H1 (cell line): ENCODE measurements around the gene PRKN. TPM values are rescaled to one million over a fixed set of nuclear protein-coding genes. Genes with fewer than 3 reads are reported as not detected.

Source experiments
- CBX5 ChIP-seq: fragments of 300-800, 300-1000 bp; sonication (generic); IDR thresholded peaks from 2 replicates; pipeline ENCODE4 v1.7.1; 2016; ENCODE audit warnings: antibody characterized with exemption, low read length, low read depth
- CHD1 ChIP-seq: IDR thresholded peaks from 2 replicates; pipeline ENCODE4 v1.6.1; 2012; ENCODE audit warnings: low read depth, low read length, improper control_type of control experiment
- EGR1 ChIP-seq: IDR thresholded peaks from 2 replicates; pipeline ENCODE4 v1.6.1; 2011; ENCODE audit warnings: low read depth, low read length, borderline replicate concordance
- JUND ChIP-seq: IDR thresholded peaks from 2 replicates; pipeline ENCODE4 v1.6.1; 2011; ENCODE audit warnings: mild to moderate bottlenecking, improper control_type of control experiment, low read length
- KDM5A ChIP-seq: fragments of 200-600 bp; IDR thresholded peaks from 2 replicates; pipeline ENCODE4 v1.7.1; 2012; ENCODE audit warnings: mild to moderate bottlenecking, low read length, inconsistent platforms, mixed read lengths
- MAFK ChIP-seq: IDR thresholded peaks from 2 replicates; pipeline ENCODE4 v1.6.1; 2012; ENCODE audit warnings: low read depth, mild to moderate bottlenecking, improper control_type of control experiment, low read length
- NRF1 ChIP-seq: IDR thresholded peaks from 2 replicates; pipeline ENCODE4 v1.6.1; 2011; ENCODE audit warnings: mild to moderate bottlenecking, low read depth, low read length, improper control_type of control experiment
- PHF8 ChIP-seq: fragments of 200-600 bp; sonication (generic); conservative IDR thresholded peaks from 2 replicates; pipeline ENCODE4 v1.7.1; 2012; ENCODE audit warnings: low read depth, mild to moderate bottlenecking, inconsistent platforms, low read length, moderate library complexity
- RFX5 ChIP-seq: IDR thresholded peaks from 2 replicates; pipeline ENCODE4 v1.6.1; 2011; ENCODE audit warnings: low read depth, low read length, improper control_type of control experiment, borderline replicate concordance
- SRF ChIP-seq: IDR thresholded peaks from 2 replicates; pipeline ENCODE4 v1.6.1; 2011; ENCODE audit warnings: mild to moderate bottlenecking, low read depth, low read length, moderate library complexity
- polyA plus RNA-seq, 7 experiments: library from polyadenylated mRNA; depleted of rRNA in 3 of 7; stranded (reverse) in 5 of 7; unstranded in 2 of 7; fragments of >200 nt in 5 of 7; fragments of 200-250 nt in 2 of 7; gene quantifications; 1 replicate in 5 of 7; 2 replicates in 1 of 7; 4 replicates in 1 of 7; pipeline versions ENCODE4 v1.2.1 to v1.2.3, GENCODE V29; 2011 to 2013; ENCODE audit warnings: missing spikeins in 2 of 7, mixed read lengths in 2 of 7
- total RNA-seq: library from RNA; stranded (reverse); fragmentation: NEBNext Ultra II Directional; extraction: Animal tissue kit (Norgen Biotek cat#: 25700); gene quantifications from 2 replicates; pipeline ENCODE4 v1.2.1, GENCODE V29; 2021
- TF ChIP-seq, protein P1 (sequence below): fragments of 300-600 bp; sonication (generic); IDR thresholded peaks from 2 replicates; pipeline ENCODE4 v1.7.1; 2012; ENCODE audit warnings: low read length, moderate library complexity, mild to moderate bottlenecking, inconsistent platforms; ENCODE audit not compliant: insufficient replicate concordance

Gene PRKN
- total and polyA plus RNA-seq, 2 of the 8 experiments (the other 6 are each of a cell fraction or from before 2014, with no cell fraction given), result 0.13 to 0.29 TPM

DNA sequence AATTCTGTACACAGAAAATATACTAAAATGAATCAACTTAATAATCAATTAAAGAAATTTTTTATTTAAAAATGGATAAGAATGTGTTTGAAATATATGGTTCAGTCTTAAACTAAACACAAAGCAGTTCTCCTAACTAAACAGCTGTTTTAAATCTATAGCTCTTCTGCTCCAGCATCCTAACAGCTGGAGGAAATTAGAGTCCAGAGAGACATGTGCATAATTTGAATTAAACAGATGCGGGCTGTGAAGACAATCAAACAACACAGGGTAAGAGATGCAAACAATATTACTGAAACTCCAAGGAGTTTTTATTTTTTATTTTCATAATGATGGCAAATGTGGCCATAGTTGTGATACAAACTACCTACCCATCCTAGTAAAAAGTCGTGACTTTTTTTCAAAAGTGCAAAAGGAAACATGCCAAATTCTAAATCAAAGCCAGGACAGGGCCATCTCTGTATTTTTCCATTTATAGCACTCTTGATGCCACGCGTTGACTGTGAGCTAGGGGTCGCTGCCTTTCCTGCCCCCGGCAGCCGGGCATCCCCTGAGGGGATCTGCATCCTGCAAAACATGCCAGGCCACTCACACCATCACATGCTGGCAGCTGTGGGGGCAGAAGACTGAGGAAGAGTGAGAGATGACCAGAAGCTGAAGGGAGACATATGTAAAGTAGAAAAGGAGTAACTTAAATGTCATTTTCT, 310.6 kb downstream of the PRKN start (continued):
- TF ChIP-seq, protein P1, sequence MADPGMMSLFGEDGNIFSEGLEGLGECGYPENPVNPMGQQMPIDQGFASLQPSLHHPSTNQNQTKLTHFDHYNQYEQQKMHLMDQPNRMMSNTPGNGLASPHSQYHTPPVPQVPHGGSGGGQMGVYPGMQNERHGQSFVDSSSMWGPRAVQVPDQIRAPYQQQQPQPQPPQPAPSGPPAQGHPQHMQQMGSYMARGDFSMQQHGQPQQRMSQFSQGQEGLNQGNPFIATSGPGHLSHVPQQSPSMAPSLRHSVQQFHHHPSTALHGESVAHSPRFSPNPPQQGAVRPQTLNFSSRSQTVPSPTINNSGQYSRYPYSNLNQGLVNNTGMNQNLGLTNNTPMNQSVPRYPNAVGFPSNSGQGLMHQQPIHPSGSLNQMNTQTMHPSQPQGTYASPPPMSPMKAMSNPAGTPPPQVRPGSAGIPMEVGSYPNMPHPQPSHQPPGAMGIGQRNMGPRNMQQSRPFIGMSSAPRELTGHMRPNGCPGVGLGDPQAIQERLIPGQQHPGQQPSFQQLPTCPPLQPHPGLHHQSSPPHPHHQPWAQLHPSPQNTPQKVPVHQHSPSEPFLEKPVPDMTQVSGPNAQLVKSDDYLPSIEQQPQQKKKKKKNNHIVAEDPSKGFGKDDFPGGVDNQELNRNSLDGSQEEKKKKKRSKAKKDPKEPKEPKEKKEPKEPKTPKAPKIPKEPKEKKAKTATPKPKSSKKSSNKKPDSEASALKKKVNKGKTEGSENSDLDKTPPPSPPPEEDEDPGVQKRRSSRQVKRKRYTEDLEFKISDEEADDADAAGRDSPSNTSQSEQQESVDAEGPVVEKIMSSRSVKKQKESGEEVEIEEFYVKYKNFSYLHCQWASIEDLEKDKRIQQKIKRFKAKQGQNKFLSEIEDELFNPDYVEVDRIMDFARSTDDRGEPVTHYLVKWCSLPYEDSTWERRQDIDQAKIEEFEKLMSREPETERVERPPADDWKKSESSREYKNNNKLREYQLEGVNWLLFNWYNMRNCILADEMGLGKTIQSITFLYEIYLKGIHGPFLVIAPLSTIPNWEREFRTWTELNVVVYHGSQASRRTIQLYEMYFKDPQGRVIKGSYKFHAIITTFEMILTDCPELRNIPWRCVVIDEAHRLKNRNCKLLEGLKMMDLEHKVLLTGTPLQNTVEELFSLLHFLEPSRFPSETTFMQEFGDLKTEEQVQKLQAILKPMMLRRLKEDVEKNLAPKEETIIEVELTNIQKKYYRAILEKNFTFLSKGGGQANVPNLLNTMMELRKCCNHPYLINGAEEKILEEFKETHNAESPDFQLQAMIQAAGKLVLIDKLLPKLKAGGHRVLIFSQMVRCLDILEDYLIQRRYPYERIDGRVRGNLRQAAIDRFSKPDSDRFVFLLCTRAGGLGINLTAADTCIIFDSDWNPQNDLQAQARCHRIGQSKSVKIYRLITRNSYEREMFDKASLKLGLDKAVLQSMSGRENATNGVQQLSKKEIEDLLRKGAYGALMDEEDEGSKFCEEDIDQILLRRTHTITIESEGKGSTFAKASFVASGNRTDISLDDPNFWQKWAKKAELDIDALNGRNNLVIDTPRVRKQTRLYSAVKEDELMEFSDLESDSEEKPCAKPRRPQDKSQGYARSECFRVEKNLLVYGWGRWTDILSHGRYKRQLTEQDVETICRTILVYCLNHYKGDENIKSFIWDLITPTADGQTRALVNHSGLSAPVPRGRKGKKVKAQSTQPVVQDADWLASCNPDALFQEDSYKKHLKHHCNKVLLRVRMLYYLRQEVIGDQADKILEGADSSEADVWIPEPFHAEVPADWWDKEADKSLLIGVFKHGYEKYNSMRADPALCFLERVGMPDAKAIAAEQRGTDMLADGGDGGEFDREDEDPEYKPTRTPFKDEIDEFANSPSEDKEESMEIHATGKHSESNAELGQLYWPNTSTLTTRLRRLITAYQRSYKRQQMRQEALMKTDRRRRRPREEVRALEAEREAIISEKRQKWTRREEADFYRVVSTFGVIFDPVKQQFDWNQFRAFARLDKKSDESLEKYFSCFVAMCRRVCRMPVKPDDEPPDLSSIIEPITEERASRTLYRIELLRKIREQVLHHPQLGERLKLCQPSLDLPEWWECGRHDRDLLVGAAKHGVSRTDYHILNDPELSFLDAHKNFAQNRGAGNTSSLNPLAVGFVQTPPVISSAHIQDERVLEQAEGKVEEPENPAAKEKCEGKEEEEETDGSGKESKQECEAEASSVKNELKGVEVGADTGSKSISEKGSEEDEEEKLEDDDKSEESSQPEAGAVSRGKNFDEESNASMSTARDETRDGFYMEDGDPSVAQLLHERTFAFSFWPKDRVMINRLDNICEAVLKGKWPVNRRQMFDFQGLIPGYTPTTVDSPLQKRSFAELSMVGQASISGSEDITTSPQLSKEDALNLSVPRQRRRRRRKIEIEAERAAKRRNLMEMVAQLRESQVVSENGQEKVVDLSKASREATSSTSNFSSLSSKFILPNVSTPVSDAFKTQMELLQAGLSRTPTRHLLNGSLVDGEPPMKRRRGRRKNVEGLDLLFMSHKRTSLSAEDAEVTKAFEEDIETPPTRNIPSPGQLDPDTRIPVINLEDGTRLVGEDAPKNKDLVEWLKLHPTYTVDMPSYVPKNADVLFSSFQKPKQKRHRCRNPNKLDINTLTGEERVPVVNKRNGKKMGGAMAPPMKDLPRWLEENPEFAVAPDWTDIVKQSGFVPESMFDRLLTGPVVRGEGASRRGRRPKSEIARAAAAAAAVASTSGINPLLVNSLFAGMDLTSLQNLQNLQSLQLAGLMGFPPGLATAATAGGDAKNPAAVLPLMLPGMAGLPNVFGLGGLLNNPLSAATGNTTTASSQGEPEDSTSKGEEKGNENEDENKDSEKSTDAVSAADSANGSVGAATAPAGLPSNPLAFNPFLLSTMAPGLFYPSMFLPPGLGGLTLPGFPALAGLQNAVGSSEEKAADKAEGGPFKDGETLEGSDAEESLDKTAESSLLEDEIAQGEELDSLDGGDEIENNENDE, result no peak
- no peak for TF ChIP-seq NRF1
- no peak for TF ChIP-seq KDM5A
- TF ChIP-seq JUND, result no peak
- TF ChIP-seq PHF8, result no peak
- TF ChIP-seq MAFK, result no peak
- no peak for TF ChIP-seq RFX5
- TF ChIP-seq CBX5, result no peak
- TF ChIP-seq SRF, result no peak
- no peak for TF ChIP-seq EGR1
- TF ChIP-seq CHD1, result no peak
